Activated CD4-positive, alpha-beta T cell treated with anti-CD3 and anti-CD28 coated beads, Interleukin-2, amount 50 U/mL, for 4 hours (primary cell): ENCODE data around the gene RALGPS1.

Experiments
- DNase-seq, 2 experiments: peaks; one replicate each; pipeline ENCODE4 v3.0.0-alpha.2; 2020

RALGPS1 gene

DNA sequence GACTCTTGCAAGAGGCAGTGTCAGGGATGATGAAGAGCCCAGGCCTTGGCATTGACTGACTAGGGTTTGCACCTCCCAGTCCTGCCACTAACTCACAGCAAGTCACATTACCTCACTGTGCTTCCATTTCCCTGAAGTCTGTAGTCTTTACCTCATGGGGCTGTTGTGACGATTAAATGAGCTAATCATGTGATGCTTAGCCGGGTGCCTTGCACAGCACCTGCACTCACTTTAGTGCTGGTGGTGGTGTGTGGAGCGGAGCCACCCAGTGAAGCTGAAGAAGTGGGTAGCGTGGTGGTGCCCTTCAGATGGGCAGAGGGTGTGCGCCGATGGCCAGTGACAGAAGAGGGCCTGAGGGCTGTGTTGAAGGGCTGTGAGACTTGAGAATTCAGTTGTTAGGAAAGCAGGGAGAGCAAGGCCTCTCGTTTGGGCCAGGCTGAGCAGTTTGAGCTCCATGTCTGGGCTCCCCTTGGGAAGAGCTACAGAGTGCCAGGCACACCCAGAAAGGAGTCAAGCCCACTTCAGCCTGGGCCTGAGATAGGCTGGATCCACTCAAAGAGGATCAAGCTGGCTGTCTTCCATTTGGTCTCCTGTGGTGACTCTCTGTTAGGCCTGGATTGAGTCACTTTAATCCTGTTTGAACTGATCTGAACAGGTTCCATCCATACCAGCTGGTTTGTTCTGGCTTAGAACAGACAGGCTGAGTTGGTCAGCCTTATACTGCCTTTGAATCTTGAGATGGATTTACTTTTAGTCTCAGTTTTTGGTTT is 42.5 kb downstream of the RALGPS1 start:
- DNase-seq = no peak

DNA sequence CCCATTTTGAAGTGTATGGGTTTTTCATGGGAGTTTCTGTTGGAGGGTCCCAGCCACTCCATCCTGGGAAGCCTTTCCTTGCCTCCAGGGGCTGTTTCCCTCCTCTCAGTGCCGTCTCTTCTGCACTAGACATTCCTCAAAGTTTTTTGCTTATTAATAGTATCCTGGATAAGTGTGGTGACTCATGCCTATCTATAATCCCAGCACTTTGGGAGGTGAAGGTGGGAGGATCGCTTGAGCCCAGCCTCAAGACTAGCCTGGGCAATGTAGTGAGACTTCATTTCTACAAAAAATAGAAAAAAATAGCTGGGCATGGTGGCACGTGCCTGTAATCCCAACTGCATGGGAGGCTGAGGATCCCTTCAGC is 43.1 kb downstream of the RALGPS1 start:
- DNase-seq = no peak

GRCh38 chr9:126959336-126959735 is 44.8 kb downstream of the RALGPS1 start:
- no peak for DNase-seq

GRCh38 chr9:126959917-126960316 is 45.3 kb downstream of the RALGPS1 start:
- DNase-seq = no peak

- DNase-seq = no peak
These were observed 47.8 kb downstream of the RALGPS1 start for GRCh38 chr9:126962336-126962735.

DNA sequence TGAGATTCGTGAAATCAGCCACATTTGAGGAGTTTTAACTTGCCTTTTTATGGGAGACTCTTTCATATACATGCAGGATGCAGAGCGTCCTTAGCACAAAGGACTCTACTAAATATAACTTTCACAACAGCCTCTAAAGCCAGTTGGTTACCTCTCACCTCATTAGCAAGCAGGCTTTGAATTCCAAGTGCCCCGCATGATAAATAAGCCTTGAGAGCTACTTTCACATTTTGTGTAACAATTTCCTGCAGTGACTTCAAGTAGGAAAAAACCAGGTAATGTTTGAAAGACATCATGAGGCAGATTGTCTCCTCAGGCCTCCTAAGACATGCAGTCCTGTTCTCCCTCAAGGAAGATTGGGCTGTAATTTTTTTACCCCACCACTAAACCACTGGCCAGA is 50.5 kb downstream of the RALGPS1 start:
- DNase-seq = no peak

GRCh38 chr9:126965541-126966428 is 51.2 kb downstream of the RALGPS1 start:
- peak; percentile 40 to 44 for DNase-seq

- no peak for DNase-seq
These were observed 56.7 kb downstream of the RALGPS1 start for GRCh38 chr9:126971261-126971660.

- no peak for DNase-seq
These were observed 59.3 kb downstream of the RALGPS1 start for GRCh38 chr9:126973651-126974529.

- DNase-seq = no peak
These were observed 60.0 kb downstream of the RALGPS1 start for GRCh38 chr9:126974594-126974993.

- no peak for DNase-seq
These were observed 61.0 kb downstream of the RALGPS1 start for GRCh38 chr9:126975327-126976220.

DNA sequence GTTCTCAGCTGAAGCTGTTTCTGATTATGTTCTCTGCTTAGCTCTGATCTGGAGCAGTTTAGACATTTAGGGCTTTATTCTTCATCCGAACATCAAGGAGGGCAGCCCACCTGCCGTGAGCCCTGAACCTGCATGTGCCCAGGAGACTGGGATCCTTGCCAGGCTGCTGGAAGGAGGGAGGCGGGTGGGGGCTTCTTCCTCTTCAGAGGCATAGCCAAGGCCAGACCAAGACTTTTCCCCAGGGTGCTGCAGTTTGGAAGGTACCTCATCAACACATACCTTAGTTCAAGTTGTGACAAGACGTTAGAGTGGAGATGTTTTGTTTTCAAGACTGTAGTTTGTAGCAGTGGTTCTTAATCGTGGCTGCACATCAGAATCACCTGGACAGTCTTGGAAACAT is 64.9 kb downstream of the RALGPS1 start:
- DNase-seq = no peak

DNA sequence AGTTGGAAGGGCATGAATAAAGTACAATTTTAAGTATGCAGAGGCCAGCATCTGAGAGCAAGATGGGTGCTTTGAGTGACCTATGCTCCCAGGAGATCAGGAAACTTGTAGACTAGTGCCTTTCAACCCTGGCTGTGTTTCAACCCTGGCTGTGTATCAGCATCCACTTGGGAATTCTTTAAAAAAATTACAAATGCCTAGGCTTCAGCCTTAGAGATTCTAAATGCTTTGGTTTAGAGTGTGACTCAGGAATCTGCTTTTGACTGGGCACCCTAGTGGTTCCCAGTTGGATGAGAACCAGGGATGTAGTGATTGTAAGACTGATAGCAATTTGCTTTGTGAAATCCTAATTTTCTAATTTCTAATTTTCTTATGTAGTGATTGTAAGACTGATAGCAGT is 65.6 kb downstream of the RALGPS1 start:
- DNase-seq = no peak

DNA sequence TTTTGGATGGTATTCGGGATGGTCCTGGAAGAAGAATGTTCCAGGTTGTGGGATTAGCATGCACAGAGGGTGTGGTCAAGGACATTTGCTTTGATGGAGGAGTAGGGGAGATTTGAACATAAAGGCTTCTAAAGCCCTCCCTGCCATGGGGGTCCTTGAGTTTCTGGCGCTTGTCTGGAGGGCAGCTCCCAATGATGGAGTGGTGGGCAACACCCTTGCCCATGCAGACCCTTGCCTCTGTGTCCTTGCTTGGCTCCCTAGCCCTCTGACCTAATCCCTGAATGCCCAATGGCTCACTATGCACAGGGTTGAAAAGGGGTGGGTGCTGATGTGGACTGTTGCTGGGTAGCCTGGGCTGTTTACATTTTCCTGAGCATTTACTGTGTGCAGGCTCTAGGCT is 66.6 kb downstream of the RALGPS1 start:
- no peak for DNase-seq

GRCh38 chr9:126982215-126983002 is 67.8 kb downstream of the RALGPS1 start:
- no peak for DNase-seq

- DNase-seq = no peak
These were observed 69.2 kb downstream of the RALGPS1 start for GRCh38 chr9:126983767-126984166.

DNA sequence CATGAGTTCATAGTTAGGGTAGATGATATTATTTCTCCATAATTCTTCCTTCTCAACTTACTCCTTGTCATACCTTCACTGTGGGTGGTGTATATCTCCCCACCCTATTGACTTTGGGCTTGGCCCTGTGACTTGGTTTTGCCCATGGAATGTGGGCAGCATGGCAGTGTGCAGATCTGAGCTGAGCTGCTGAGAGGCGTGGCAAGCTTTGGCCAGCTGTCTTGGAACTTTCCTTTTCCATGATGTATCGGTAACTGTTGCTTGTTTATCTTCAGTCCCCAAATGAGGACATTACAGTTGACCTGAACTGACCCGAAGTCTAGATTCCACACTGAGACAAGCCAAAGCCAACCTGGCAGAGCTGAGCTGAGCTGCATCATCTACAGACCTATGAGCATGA is 70.4 kb downstream of the RALGPS1 start:
- no peak for DNase-seq

DNA sequence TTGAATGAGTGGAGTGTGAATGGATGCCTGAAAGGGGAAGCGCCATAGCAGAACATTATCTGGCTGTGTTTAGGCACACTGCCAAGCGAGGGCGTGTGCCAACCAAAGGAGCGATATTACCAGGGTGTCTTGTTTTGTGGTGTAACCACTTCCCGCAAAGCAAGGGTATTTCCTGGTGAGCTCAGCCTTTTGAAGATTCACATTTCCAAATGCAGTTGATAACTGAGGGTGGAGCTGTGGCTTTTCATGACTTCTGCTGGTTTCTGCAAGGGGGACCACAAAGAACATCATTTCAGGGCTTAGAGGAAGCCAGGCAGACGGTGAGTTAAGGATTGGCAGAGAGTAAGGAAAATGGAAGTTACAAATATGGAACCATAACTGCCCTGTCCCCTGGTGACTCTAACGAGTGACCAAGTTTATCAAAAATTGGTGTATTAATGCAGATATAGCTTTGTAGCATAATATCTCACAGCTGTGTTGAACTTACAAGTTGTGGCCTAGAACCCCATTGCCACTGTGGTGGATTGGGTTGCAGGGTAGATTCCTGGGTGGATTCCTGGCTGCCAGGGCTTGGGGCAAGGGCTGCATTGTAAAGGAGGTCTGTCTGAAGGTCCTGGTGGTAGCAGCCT is 71.4 kb downstream of the RALGPS1 start:
- peak; percentile 75 to 78 for DNase-seq

GRCh38 chr9:126986506-126986951 is 71.9 kb downstream of the RALGPS1 start:
- DNase-seq = peak; percentile 15 to 19

GRCh38 chr9:126988857-126989256 is 74.3 kb downstream of the RALGPS1 start:
- DNase-seq = no peak
